Measurements from ENCODE around the gene CDK9.

The CDK9 gene

DNA sequence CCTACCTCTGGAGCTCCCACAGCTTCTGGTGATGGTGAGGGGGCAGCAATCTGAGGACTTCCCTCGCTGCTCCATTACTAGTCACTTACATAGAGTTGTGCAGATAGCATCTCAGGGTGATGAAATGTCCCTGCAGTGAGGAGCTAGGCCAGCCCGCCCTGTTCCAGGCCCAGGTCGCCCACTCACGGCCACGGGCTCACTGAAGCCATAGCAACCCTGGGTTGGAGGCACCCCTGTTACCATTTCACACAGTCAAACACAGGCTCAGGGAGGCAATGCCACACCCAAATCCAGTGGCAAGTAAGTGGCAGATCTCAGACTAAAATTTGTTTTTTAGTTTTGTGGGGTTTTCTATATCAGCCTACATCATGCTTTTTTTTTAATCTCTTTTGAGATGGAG, 27.0 kb upstream of the CDK9 start:
- TF ChIP-seq SIN3A (IDR thresholded peaks at IDR 0.05; ENCODE audit: borderline replicate concordance, insufficient read depth, low read length): no peak
- no peak for TF ChIP-seq FOXP2 (optimal IDR thresholded peaks at IDR 0.05; ENCODE audit: borderline replicate concordance, extremely low read depth, extremely low read length, insufficient read depth)
- TF ChIP-seq POLR2AphosphoS5 (IDR thresholded peaks at IDR 0.05; ENCODE audit: low read depth, low read length): no peak
- no peak for TF ChIP-seq TAF1 (IDR thresholded peaks at IDR 0.05; ENCODE audit: borderline replicate concordance, insufficient read depth, low read length)
- TF ChIP-seq, protein P1, sequence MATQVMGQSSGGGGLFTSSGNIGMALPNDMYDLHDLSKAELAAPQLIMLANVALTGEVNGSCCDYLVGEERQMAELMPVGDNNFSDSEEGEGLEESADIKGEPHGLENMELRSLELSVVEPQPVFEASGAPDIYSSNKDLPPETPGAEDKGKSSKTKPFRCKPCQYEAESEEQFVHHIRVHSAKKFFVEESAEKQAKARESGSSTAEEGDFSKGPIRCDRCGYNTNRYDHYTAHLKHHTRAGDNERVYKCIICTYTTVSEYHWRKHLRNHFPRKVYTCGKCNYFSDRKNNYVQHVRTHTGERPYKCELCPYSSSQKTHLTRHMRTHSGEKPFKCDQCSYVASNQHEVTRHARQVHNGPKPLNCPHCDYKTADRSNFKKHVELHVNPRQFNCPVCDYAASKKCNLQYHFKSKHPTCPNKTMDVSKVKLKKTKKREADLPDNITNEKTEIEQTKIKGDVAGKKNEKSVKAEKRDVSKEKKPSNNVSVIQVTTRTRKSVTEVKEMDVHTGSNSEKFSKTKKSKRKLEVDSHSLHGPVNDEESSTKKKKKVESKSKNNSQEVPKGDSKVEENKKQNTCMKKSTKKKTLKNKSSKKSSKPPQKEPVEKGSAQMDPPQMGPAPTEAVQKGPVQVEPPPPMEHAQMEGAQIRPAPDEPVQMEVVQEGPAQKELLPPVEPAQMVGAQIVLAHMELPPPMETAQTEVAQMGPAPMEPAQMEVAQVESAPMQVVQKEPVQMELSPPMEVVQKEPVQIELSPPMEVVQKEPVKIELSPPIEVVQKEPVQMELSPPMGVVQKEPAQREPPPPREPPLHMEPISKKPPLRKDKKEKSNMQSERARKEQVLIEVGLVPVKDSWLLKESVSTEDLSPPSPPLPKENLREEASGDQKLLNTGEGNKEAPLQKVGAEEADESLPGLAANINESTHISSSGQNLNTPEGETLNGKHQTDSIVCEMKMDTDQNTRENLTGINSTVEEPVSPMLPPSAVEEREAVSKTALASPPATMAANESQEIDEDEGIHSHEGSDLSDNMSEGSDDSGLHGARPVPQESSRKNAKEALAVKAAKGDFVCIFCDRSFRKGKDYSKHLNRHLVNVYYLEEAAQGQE (IDR thresholded peaks at IDR 0.05; ENCODE audit: insufficient read depth in 1 of 2, low read depth in 2 of 2, low read length in 2 of 2): no peak

- TF ChIP-seq, protein P1 (IDR thresholded peaks at IDR 0.05; ENCODE audit: insufficient read depth in 1 of 2, low read depth in 2 of 2, low read length in 2 of 2): no peak
- TF ChIP-seq FOXP2 (optimal IDR thresholded peaks at IDR 0.05; ENCODE audit: borderline replicate concordance, extremely low read depth, extremely low read length, insufficient read depth) (no peak), TAF1 (IDR thresholded peaks at IDR 0.05; ENCODE audit: borderline replicate concordance, insufficient read depth, low read length) (no peak), SIN3A (IDR thresholded peaks at IDR 0.05; ENCODE audit: borderline replicate concordance, insufficient read depth, low read length) (no peak), POLR2AphosphoS5 (IDR thresholded peaks at IDR 0.05; ENCODE audit: low read depth, low read length) (no peak)
These were observed 24.8 kb upstream of the CDK9 start for GRCh38 chr9:127761061-127761460.

GRCh38 chr9:127761491-127761956, 24.3 kb upstream of the CDK9 start:
- TF ChIP-seq SIN3A (IDR thresholded peaks at IDR 0.05; ENCODE audit: borderline replicate concordance, insufficient read depth, low read length) (no peak), TAF1 (IDR thresholded peaks at IDR 0.05; ENCODE audit: borderline replicate concordance, insufficient read depth, low read length) (no peak), POLR2AphosphoS5 (IDR thresholded peaks at IDR 0.05; ENCODE audit: low read depth, low read length) (no peak), FOXP2 (optimal IDR thresholded peaks at IDR 0.05; ENCODE audit: borderline replicate concordance, extremely low read depth, extremely low read length, insufficient read depth) (no peak)
- TF ChIP-seq, protein P1 (IDR thresholded peaks at IDR 0.05; ENCODE audit: insufficient read depth in 1 of 2, low read depth in 2 of 2, low read length in 2 of 2): no peak

DNA sequence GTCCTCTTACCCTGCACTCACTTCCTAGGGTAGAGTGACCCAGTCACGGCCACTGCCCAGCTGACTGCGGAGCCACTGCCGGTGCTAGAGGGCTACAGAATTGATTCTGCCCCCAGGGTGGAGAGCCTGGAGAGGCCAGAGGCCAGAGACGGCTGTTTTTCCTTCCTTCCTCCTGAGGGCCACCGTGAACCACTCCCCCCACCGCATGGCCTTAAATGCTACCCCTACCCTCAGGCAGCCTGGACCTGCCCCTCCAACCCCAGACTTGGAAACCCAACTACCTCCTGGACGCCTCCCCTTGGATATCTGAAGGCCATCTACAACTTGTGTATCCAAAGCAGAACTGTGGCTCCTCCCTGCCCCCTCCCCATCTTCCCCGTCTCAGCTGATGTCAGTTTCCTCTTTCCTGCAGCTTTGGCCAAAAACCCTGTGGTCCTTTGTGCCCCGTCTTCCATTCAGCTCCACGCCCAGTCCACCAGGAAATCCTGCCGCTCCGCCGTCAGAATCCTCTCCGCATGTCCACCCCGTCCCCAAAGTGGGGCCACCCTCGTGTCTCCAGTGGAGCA, 23.6 kb upstream of the CDK9 start:
- TF ChIP-seq TAF1 (IDR thresholded peaks at IDR 0.05; ENCODE audit: borderline replicate concordance, insufficient read depth, low read length): no peak
- TF ChIP-seq FOXP2 (optimal IDR thresholded peaks at IDR 0.05; ENCODE audit: borderline replicate concordance, extremely low read depth, extremely low read length, insufficient read depth): no peak
- TF ChIP-seq, protein P1 (IDR thresholded peaks at IDR 0.05; ENCODE audit: insufficient read depth in 1 of 2, low read depth in 2 of 2, low read length in 2 of 2): no peak
- TF ChIP-seq SIN3A (IDR thresholded peaks at IDR 0.05; ENCODE audit: borderline replicate concordance, insufficient read depth, low read length): no peak

Measured in PFSK-1 (cell line).